GM21367 (cell line): ENCODE results near the gene EMP3.
"Not testable (repeated sequence)": the region's sequence is repeated elsewhere in the genome, so short reads cannot be mapped to it uniquely, and the experiment has no call there.

ENCODE experiments used
- ATAC-seq: cut with Tn5 transposase; IDR thresholded peaks from one replicate; pipeline ENCODE4 v1.9.1; 2021; ENCODE audit not compliant: unreplicated experiment

EMP3 gene

GRCh38 chr19:48325265-48325910 is at the start of gene EMP3:
Gene EMP3, plus strand, starts transcription at chr19:48325552. Its CDS starts 1,293 bp downstream, at chr19:48326845.
- no peak for ATAC-seq

GRCh38 chr19:48279747-48280146 is 45.6 kb upstream of the EMP3 start:
- ATAC-seq = no peak

- ATAC-seq = no peak
These were observed 41.4 kb upstream of the EMP3 start for GRCh38 chr19:48283908-48284307.

GRCh38 chr19:48284896-48285295 is 40.5 kb upstream of the EMP3 start:
- no peak for ATAC-seq

- ATAC-seq = no peak
These were observed 37.6 kb upstream of the EMP3 start for GRCh38 chr19:48287748-48288147.

GRCh38 chr19:48290401-48290770 is 35.0 kb upstream of the EMP3 start:
- ATAC-seq = no peak

GRCh38 chr19:48290771-48291488 is 34.4 kb upstream of the EMP3 start:
- no peak for ATAC-seq

GRCh38 chr19:48291489-48291815 is 33.9 kb upstream of the EMP3 start:
- not testable (repeated sequence) for ATAC-seq

GRCh38 chr19:48292798-48293197 is 32.6 kb upstream of the EMP3 start:
- no peak for ATAC-seq

GRCh38 chr19:48295458-48295857 is 29.9 kb upstream of the EMP3 start:
- no peak for ATAC-seq

- no peak for ATAC-seq
These were observed 28.2 kb upstream of the EMP3 start for GRCh38 chr19:48296963-48297734.

- ATAC-seq = no peak
These were observed 27.4 kb upstream of the EMP3 start for GRCh38 chr19:48297975-48298374.

- ATAC-seq = no peak
These were observed 23.3 kb upstream of the EMP3 start for GRCh38 chr19:48301886-48302599.

GRCh38 chr19:48302600-48302959 is 22.8 kb upstream of the EMP3 start:
- no peak for ATAC-seq

- ATAC-seq = no peak
These were observed 22.0 kb upstream of the EMP3 start for GRCh38 chr19:48303367-48303766.

- ATAC-seq = no peak
These were observed 21.5 kb upstream of the EMP3 start for GRCh38 chr19:48303866-48304265.

- ATAC-seq = no peak
These were observed 16.4 kb upstream of the EMP3 start for GRCh38 chr19:48308631-48309586.

- not testable (repeated sequence) for ATAC-seq
These were observed 15.6 kb upstream of the EMP3 start for GRCh38 chr19:48309731-48310130.

GRCh38 chr19:48310227-48310626 is 15.1 kb upstream of the EMP3 start:
- ATAC-seq = no peak

GRCh38 chr19:48311384-48311783 is 14.0 kb upstream of the EMP3 start:
- no peak for ATAC-seq
